PC-9 (cell line): ENCODE data around the gene MIDN. TPM values are rescaled to one million over a fixed set of nuclear protein-coding genes. Genes with fewer than 3 reads are reported as not detected.

Experiments used
- BruUV-seq: library from RNA; stranded (reverse); fragments of 400-500 nt; replicated peaks from 2 replicates; lab custom pipeline; 2021; lab: Mats Ljungman, UMichigan
- CTCF ChIA-PET: fragments of 300-600 bp; sonication (Branson Sonifier 250); formaldehyde crosslinking; loops from one replicate; lab custom pipeline; 2022; ENCODE audit warnings: antibody characterized with exemption; lab: Charles Lee
- POLR2A ChIA-PET: fragments of 300-600 bp; sonication (Branson Sonifier 250); formaldehyde crosslinking; loops from one replicate; lab custom pipeline; 2022; ENCODE audit warnings: antibody characterized with exemption; ENCODE audit not compliant: unreplicated experiment; lab: Charles Lee
- DNase-seq, 2 experiments: peaks; one replicate each; pipeline versions ENCODE4 v3.0.0 to v3.0.0-alpha.2; 2015 to 2022; ENCODE audit warnings: mixed read lengths in 1 of 2
- H2AFZ ChIP-seq: fragments of 200-600 bp; sonication (generic); 2 replicates; pipeline ENCODE4 v1.8.1; 2017; ENCODE audit warnings: antibody characterized with exemption
- H3F3A ChIP-seq: fragments of 200-600 bp; sonication (generic); 2 replicates; pipeline ENCODE4 v1.8.1; 2017; ENCODE audit warnings: antibody characterized with exemption, mild to moderate bottlenecking, low read depth; ENCODE audit not compliant: insufficient read depth
- H3K27ac ChIP-seq: fragments of 200-600 bp; sonication (generic); 2 replicates; pipeline ENCODE4 v1.6.1; 2016; ENCODE audit warnings: mixed run types
- H3K27me3 ChIP-seq: fragments of 200-600 bp; sonication (generic); 2 replicates; pipeline ENCODE4 v1.6.1; 2016; ENCODE audit warnings: low read depth, mixed run types; ENCODE audit not compliant: insufficient read depth
- H3K36me3 ChIP-seq: fragments of 200-600 bp; sonication (generic); 2 replicates; pipeline ENCODE4 v1.6.1; 2016; ENCODE audit warnings: low read depth, mixed run types
- H3K4me1 ChIP-seq: fragments of 200-600 bp; sonication (generic); replicated peaks from 2 replicates; pipeline ENCODE4 v1.6.1; 2016; ENCODE audit warnings: mixed run types; ENCODE audit not compliant: insufficient read depth
- H3K4me2 ChIP-seq: fragments of 200-600 bp; sonication (generic); 2 replicates; pipeline ENCODE4 v1.6.1; 2017; ENCODE audit warnings: mixed run types
- H3K4me3 ChIP-seq: fragments of 200-600 bp; sonication (generic); 2 replicates; pipeline ENCODE4 v1.6.1; 2016; ENCODE audit warnings: mixed run types
- H3K79me2 ChIP-seq: fragments of 200-600 bp; sonication (generic); 2 replicates; pipeline ENCODE4 v1.6.1; 2017; ENCODE audit warnings: low read depth, mixed run types
- H3K9me2 ChIP-seq: fragments of 200-600 bp; sonication (generic); 2 replicates; pipeline ENCODE4 v1.8.1; 2017; ENCODE audit warnings: mild to moderate bottlenecking; ENCODE audit not compliant: insufficient read depth
- H3K9me3 ChIP-seq: fragments of 200-600 bp; sonication (generic); 2 replicates; pipeline ENCODE4 v1.8.1; 2016; ENCODE audit warnings: low read depth; ENCODE audit not compliant: insufficient read depth
- H4K20me1 ChIP-seq: fragments of 200-600 bp; sonication (generic); 2 replicates; pipeline ENCODE4 v1.8.1; 2017; ENCODE audit not compliant: insufficient read depth
- EZH2 ChIP-seq: fragments of 200-600 bp; sonication (generic); IDR thresholded peaks from 2 replicates; pipeline ENCODE4 v1.8.0; 2017; ENCODE audit warnings: antibody characterized with exemption, low read depth
- intact Hi-C: fragments of 100-400 bp; cut with micrococcal nuclease; formaldehyde crosslinking; loops from one replicate; pipeline ENCODE4 v1.10.0; 2022; ENCODE audit not compliant: unreplicated experiment
- total RNA-seq: library from RNA; stranded (reverse); gene quantifications from 2 replicates; pipeline ENCODE4 v1.2.3, GENCODE V29; 2021
- TF ChIP-seq, protein P1 (sequence below): fragments of 200-600 bp; sonication (generic); conservative IDR thresholded peaks from 2 replicates; pipeline ENCODE4 v1.6.1; 2017; ENCODE audit warnings: mixed run types, antibody characterized with exemption, mild to moderate bottlenecking, moderate library complexity

Gene MIDN
- total RNA-seq, 1 experiment from 2014 or later, result 61.4 TPM

DNA sequence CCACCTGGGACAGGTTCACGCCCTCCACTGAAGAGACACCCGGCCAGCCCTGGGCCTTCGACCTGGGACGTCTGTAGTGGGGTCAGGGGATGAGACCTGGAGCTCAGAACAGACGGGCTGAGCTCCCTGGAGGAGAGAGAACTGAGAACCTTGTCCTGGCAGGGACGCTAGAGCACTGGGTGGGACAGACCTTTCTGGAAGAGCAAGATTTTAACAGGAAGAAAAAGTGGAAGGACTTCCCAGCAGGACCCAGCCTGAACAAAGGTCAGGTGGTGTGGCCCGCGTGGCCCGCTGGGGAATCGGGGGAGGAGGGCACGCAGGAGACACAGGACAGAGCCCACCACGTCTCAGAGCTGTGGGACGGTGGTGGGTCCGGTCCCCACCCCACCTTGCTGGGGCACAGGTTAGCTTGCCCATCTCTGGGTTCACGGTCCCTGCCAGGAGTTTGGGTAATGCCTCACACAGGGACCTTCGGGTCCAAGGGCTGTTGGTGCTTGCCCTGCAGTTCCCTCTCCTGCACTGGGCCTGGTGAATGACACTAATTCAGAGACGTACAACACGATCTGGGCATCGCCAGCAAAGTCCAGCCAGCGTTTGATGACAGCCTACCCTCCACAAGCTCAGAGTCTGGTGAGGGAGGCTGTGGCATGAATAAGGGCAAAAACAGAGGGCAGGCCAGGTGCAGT lies 36.1 kb downstream of the MIDN start:
- Histone ChIP-seq H3K79me2 (no peaks in the 10 kb centered on the region), H3K4me3 (no peak overlapping the region), H3K9me3 (no peaks in the 10 kb centered on the region), H3K4me2 (no peak overlapping the region), H3K27ac (no peak overlapping the region), H3K27me3 (0 out of 2 replicates have a peak, but pooled peaks cover 19% of the 10 kb centered on the region), H3F3A (peaks cover 14% of the 10 kb centered on the region; the same call in 1 of the 2 replicates), H3K36me3 (no peaks in the 10 kb centered on the region), H3K9me2 (no peaks in the 10 kb centered on the region), H3K4me1 (no peaks in the 10 kb centered on the region), H4K20me1 (peaks cover 5% of the 10 kb centered on the region), H2AFZ (no peak overlapping the region)
- BruUV-seq, result no TSS peak
- intact Hi-C loops, result no loop called here
- POLR2A ChIA-PET, result no interaction called here
- DNase-seq, result no peak
- CTCF ChIA-PET, result no interaction called here
- TF ChIP-seq, protein P1, sequence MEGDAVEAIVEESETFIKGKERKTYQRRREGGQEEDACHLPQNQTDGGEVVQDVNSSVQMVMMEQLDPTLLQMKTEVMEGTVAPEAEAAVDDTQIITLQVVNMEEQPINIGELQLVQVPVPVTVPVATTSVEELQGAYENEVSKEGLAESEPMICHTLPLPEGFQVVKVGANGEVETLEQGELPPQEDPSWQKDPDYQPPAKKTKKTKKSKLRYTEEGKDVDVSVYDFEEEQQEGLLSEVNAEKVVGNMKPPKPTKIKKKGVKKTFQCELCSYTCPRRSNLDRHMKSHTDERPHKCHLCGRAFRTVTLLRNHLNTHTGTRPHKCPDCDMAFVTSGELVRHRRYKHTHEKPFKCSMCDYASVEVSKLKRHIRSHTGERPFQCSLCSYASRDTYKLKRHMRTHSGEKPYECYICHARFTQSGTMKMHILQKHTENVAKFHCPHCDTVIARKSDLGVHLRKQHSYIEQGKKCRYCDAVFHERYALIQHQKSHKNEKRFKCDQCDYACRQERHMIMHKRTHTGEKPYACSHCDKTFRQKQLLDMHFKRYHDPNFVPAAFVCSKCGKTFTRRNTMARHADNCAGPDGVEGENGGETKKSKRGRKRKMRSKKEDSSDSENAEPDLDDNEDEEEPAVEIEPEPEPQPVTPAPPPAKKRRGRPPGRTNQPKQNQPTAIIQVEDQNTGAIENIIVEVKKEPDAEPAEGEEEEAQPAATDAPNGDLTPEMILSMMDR, result no peak
- no peak for TF ChIP-seq EZH2

DNA sequence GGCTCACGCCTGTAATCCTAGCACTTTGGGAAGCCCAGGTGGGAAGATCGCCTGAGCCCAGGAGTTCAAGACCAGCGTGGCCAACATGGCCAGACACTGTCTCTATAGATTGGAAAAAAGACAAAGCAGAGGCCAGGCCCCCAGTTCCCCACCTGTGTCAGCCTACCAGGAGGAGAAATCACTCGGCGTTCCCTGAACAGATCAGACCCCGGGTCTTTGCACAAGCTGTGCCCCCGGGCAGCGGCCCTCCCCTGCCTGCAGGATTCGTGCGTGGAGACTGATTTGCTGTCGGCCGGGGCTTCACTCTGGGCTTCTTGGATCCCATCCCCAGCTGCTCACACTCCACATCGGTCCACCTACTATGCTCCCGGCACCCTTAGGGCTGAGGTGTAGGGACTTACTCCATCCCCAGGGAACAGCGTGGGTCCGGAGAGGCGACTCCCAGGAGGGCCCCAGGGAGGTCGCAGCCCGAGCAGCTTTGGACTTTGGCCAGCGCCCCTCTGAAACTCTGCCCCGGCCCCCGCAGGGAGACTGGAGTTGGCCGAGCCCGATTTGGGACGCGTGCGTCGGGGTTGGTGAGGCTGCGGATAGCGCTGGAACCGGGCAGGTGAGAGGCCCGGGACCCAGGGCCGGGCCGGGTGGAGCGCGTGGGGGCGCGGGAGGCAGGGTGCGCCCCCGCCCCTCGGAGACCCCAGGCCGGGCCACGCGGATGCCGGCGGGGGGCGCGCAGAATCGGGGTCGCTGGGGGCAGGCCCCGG lies 36.8 kb downstream of the MIDN start:
- Histone ChIP-seq H3F3A (peaks cover 10% of the 10 kb centered on the region; the same call in 1 of the 2 replicates), H4K20me1 (peaks cover 2% of the 10 kb centered on the region; the same call in 1 of the 2 replicates), H2AFZ (no peak overlapping the region), H3K4me1 (no peaks in the 10 kb centered on the region), H3K4me2 (no peak overlapping the region), H3K79me2 (no peaks in the 10 kb centered on the region), H3K27ac (no peak overlapping the region), H3K9me2 (no peaks in the 10 kb centered on the region), H3K36me3 (no peaks in the 10 kb centered on the region), H3K9me3 (no peaks in the 10 kb centered on the region), H3K27me3 (0 out of 2 replicates have a peak, but pooled peaks cover 19% of the 10 kb centered on the region), H3K4me3 (no peak overlapping the region)
- no TSS peak for BruUV-seq
- intact Hi-C loops, result no loop called here
- ChIA-PET POLR2A (no interaction called here), CTCF (no interaction called here)
- TF ChIP-seq, protein P1, result no peak
- no peak for TF ChIP-seq EZH2
- DNase-seq, result no peak

DNA sequence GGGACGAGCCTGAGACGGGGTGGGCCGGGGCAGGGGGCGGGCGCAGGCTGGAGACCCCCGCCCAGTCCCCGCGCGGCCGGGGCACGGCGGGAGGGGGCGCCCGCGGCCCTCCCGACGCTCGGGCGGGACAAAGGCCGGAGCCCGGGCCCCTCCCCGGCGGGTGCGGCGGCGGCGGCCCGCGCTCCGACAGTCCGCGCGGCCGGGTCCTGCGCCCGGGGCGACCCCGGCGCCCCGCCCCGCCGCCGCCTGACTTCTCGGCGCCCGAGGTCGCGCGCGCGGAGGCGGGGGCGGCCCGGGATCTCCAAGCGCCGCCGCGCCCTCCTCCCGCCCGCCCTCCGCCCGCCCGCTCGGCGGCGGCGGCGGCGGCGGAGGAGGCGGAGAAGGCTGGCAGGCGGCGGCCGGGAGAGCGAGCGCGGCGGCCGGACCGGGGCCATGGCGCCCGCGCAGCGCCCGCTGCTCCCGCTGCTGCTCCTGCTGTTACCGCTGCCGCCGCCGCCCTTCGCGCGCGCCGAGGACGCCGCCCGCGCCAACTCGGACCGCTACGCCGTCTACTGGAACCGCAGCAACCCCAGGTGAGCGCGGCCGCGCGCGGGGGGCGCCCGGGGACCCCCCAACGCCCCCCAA lies 37.5 kb downstream of the MIDN start, which contains the start of gene EFNA2:
EFNA2 (plus strand) TSS at position 137 of the 624 bp plus-strand sequence; CDS start at position 433, 296 bp downstream.
- H3K4me3 ChIP-seq, result no peak within 1 kb of the TSS
- no peaks in the 10 kb centered on the region for H3K9me2 ChIP-seq
- TF ChIP-seq EZH2, result no peak
- TF ChIP-seq, protein P1, result no peak
- CTCF ChIA-PET, result no interaction called here
- no peaks in the 10 kb centered on the region for H3K36me3 ChIP-seq
- H2AFZ ChIP-seq, result no peak within 1 kb of the TSS
- intact Hi-C loops, result no loop called here
- no peak within 1 kb of the TSS for H3K27ac ChIP-seq
- POLR2A ChIA-PET, result no interaction called here
- H3F3A ChIP-seq, result peaks cover 5% of the 10 kb centered on the region; the same call in 1 of the 2 replicates
- no peak for DNase-seq
- H3K27me3 ChIP-seq, result 0 out of 2 replicates have a peak, but pooled peaks cover 19% of the 10 kb centered on the region
- H4K20me1 ChIP-seq, result no peaks in the 10 kb centered on the region
- H3K9me3 ChIP-seq, result no peaks in the 10 kb centered on the region
- no TSS peak for BruUV-seq
- H3K4me1 ChIP-seq, result no peaks in the 10 kb centered on the region
- no peak within 1 kb of the TSS for H3K4me2 ChIP-seq
- no peaks in the 10 kb centered on the region for H3K79me2 ChIP-seq
